ENCODE measurements around the gene PLPP1.
"Not testable (repeated sequence)": the region's sequence is repeated elsewhere in the genome, so short reads cannot be mapped to it uniquely, and the experiment has no call there.

Gene PLPP1

DNA sequence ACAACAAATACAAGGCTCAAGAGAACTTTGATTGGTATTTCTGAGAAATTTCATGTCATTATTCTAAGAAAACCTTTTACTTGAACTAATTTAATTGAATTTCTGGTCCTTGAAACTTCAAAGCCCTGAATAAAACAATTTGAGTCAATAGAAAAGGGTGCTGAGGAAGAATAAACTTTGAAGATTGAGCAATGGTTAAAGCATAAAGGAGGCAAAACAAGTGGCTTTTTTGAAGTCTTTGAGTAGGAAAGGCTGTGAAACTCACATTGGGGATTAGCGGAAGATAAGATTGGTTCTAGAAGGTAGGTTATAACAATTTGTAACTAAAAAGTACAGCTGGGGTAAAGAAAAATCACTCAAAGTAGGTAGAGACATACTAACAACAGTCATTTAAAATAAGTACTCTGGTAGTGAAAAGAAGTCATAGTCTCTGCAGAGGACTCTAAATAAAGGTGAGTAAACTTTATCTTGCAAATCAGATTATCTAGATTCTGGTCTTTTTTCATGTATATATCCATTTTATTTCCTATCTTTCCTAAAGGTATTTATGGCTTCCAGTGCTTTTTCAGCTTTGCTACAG is 6.4 kb upstream of the PLPP1 start:
- FAIRE-seq: no peak

DNA sequence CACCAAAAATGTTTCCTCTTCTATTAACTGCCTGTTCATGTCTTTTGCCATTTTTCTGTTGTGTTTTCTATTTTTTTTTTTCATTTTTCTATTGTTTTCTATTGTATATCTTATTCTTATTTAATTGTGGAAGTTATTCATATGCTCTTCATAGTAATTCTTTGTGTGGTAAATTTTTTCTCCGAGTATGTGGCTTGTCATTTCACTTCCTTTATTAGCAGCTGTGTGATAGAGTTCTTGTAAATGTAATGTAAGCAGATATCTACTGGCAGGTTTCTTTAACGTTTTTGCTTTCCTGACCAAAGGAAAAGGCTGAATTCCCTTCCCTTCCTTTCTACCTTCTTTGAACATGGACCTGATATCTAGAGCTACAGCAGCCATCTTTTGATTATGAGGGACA is 5.8 kb upstream of the PLPP1 start:
- FAIRE-seq: no peak

DNA sequence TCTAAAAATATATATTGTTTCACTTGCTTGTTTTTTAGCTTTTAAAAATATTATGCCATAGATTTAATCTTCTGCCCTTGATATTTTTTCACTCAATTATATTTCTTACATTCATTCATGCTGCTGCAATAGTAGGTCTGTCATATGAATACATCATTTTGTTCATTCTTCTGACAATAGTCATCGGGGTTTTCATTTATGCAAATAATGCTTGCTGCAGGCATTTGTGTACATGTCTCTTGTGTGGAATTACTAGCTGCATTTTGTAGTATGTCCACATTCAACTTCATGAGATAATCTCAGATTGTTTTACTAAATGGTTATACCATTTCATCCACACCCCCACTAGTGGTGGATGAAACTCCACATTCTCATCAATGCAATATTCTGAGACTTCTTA is 5.3 kb upstream of the PLPP1 start:
- FAIRE-seq: no peak

DNA sequence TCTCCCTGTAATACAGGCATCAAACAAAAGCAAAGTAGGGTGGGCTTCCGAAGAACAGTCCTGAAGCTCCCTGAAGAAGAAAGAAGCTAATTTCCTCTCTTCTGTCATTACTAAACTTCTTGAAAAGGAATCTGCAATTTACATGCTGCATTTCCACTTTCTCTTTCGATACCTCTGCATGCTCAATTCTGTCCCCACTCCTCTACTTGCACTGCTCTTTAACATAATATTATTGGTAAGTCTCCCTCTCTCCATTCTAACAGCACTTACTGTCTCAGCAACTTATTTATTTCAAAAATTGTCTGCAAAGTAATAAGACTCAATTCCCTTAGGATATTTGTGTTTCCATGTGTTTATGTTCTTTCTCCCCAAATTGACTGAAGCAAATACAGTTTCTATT is 3.9 kb upstream of the PLPP1 start:
- no peak for FAIRE-seq

DNA sequence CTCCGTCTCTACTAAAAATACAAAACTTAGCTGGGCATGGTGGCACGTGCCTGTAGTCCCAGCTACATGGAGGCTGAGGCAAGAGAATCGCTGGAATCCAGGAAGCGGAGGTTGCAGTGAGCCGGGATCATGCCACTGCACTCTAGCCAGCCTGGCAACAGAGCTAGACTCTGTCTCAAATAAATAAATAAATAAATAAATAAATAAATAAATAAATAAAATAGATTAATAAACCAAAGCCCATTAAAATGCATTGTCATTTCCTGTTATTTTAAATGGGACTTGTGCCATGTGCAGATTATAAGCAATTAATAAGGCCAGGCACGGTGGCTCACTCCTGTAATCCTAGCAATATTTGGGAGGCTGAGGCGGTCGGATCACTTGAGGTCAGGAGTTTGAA is 2.6 kb upstream of the PLPP1 start:
- FAIRE-seq: not testable (repeated sequence)

DNA sequence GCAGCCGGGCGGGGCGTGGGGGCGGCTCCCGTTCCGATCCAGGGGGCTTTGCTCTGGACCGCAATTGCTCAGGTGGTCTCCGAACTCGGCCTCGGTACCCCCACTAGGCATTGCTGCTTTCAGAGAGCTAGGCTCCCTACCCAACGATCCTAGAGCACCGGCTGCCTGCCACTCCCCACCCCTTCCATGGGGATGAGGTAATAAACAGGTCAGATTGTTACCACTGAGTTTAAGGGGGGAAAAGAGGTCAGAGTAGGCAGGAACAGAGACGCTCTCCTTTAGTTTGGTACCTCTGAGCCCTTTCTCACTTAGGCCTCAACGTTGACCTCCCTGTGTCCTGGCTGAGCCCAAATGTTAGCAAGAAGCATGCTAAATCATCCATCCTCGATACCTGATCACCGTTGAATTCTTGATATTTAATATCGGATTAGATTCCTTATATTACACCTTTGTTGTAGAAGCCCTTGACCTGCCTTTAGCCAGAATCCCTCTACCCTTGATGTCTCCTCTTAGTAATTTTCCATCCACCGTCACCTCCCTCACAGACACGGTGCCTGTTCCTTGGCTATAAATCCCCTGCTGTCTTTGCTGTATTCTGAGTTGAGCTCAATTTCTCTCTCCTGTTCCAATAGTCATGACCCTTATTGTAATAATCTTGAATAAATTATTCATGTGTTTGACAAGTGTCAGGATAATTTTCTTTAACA is 588 bp upstream of the PLPP1 start:
- FAIRE-seq: no peak

DNA sequence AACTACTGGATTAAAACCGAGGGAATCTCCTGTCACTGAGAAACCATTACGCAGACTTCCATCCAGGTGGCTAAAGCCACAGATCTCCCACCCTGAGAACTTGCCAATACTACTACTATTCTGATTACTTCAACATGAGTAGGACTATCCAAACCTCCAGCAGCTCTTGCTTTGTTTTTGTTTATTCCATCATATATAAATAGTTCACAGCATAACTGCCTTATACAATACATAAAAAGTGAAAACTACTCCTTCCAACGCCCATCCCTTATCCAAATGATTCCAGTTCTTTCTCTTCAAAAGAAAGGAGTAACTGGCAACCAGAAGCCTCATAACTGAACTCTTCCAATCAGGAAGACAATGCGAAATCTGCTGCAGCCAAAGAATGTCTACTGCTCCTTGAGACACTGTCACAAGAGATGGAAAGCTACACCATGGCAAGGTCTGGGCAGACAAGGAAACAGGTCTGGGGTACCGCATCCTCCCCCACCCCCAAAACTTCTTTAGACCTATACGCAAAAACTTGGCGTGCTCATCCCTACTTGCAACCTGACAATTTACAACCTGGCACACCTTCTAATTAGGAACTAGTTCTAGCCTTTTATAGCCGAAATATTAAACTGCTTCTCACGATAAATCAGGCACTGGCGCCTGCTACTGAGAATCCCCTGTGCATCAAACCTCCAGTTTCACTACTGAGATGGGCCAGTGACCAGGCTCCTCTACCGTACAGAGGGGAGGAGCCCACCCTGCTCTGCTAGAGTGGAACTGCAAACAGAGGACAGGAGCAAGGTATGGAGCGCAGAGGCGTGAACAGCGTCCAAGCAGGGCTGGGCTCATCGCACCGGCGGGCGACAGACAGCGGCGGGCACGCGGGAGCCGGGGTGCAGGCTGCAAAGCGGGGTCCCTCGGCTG is 986 bp downstream of the PLPP1 start:
- no peak for FAIRE-seq

DNA sequence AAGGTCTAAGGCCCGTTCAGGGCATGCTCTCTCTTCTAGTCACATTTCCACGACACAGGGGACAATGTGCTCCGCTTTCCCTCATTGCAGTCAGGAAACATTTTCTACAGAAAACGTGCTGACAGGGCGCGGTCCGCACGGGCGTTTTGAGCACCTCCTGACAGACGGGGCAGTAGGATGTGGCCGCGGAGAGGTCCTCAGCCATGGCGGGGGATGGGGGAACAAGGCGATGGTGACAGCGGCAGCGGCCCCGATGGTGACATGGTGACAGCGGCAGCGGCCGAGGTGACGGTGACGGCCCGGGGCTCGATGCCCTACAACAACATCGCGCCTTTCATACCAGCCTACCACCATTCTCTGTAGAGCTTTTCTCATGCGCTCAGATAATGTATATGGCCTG is 4.1 kb downstream of the PLPP1 start:
- FAIRE-seq: no peak

DNA sequence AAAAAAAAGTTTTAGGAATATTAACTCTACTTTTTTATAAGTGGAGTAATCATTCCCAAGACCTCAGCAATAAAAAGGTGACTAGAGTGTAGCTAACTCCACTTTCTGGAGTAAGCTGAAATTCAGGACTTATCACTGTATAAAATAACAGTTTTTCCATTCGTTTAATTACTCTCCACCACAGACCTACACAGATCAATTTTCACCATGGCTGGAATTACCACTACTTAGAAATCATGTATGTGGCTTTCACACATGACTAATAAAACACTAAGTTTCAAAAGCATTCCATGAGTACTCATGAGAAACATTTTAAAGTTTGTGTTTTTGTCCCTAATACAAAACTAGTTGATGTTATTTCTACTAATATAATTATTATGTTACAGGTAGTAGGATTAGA is 9.9 kb downstream of the PLPP1 start:
- FAIRE-seq: no peak

DNA sequence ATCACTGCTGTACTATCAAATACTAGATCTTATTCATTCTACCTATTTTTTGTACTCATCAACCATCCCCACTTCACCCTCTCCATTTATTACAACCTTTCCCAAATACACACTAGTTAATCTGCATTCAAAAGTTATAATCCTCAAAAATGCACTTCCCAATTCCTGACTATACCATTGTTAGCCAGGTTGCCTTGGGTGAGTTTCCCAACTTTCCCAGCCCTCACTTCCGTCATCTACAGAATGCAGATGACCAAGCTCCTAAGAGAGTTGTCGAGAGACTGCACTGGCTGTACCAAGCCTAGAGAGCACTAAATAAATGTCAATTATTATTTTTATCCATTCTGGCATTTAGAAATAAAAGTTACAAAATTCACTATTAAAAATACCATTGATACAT is 11.5 kb downstream of the PLPP1 start:
- no peak for FAIRE-seq

DNA sequence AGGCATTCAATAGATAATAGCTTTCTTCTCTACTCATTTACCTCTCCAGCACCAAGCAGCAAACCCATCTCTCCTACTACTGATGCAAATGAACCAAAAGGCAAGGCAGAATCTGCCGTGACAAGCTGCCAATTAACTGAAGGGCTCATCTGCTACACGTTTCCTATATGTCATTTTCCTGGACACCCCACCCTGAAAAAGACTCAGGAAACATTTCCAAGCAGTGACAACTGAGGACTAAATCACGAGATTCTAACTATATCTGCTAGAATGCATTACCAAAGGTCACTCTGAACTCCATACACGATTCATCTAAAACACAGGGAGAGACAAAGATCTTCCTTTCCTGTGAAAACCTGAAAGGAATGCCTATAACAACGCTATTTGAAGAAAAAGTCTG is 12.9 kb downstream of the PLPP1 start:
- FAIRE-seq: no peak

DNA sequence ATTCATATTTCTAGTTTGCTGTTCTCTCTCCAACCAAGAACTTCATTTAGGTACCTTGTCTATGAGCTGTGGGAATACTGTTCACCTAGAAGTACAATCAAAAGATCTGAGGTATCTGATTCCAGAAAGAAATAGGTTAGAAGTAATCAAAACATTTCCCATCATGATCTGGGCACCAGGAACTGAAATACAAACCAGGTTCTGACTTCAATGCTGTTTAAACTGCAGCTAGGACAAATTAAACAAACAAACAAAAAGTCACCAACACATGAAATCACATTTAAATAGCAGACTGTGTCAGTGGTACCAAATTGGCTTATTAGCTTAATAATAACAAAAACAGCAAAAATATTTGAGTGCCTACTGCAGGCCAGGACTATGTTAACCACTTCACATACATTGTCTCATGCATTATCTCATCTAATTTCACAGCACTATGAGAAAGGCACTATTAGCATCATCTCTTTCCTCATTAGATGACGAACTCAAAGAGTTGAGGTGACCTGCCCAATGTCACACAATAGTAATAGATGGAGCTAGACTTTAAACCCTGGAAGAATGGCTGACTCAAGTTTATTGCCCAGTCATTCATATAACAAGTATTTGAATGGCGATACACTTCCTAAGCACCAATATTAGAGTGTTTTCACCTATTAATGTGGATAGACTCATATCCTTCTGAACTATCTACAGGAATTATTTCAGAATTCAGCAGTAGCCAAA is 14.5 kb downstream of the PLPP1 start:
- FAIRE-seq: no peak

DNA sequence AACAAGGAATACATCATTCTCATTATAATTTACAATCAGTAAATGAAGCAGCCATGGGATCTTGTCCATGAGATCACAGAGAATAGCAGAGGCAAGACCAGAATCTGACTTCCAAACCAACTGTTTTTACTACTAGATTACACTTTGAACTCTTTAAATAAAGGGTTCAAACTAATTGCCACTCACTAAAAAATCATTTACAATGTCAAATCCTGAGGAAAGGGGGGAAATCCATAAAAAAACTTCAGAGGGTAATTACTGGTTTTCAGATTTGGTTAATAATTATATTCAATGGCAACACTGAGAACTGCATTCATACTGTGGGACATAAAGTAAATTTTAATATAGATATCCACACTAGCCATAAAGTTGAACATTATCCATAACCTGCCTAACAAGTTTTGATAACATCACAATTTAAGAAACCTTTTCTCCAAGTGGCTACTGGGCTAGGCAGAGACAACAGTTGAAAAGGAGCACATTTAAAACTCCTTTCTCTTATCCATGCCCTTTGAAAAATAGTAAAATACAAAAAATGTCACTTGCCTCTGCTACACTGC is 15.9 kb downstream of the PLPP1 start:
- FAIRE-seq: no peak

DNA sequence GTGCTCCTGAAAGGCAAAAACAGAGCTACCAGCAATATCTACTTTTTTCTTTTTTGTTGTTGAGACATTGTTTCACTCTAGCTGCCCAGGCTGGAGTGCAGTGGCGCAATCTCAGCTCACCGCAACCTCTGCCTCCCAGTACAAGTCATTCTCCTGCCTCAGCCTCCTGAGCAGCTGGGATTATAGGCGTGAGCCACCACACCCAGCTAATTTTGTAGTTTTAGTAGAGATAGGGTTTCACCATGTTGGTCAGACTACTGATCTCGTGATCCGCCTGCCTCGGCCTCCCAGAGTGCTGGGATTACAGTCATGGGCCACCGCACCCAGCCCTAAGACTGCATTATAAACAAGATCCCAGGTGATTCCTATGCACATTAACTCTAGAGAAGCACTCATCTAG is 17.0 kb downstream of the PLPP1 start:
- no peak for FAIRE-seq

DNA sequence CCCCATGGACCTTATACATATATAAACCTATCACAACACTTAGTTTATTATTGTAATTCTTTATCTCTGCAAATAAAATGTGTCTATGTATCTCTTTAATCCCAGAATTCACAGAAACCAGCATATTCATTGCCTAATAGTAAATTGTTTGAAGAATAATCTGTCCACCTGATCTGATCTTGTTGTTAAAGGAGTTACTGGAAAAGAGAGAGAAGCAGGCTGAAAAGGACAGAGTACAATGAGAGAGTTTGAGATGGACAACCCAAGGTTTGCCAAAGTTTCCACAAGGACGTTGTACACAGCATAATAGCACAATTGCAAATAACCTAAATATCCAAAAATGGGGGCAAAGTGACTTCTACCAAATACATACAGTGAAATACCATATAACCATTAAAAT is 23.8 kb downstream of the PLPP1 start:
- FAIRE-seq: no peak

DNA sequence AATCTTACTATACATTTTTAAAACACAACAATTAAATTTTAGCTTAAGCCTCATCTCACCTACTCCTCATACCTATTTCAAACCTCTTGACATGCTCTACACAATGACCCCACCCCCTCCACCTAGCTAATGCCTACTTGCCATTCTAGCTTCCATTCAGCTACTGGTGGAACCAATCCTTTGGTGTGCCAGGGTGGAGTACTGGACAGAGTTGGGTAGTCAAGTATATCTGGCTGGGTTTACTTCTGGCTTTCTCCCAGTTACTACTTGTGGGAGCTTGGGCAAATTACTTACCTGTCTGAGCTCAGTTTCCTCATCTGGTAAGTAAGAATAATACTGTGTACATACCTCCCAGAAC is 24.3 kb downstream of the PLPP1 start:
- FAIRE-seq: no peak

DNA sequence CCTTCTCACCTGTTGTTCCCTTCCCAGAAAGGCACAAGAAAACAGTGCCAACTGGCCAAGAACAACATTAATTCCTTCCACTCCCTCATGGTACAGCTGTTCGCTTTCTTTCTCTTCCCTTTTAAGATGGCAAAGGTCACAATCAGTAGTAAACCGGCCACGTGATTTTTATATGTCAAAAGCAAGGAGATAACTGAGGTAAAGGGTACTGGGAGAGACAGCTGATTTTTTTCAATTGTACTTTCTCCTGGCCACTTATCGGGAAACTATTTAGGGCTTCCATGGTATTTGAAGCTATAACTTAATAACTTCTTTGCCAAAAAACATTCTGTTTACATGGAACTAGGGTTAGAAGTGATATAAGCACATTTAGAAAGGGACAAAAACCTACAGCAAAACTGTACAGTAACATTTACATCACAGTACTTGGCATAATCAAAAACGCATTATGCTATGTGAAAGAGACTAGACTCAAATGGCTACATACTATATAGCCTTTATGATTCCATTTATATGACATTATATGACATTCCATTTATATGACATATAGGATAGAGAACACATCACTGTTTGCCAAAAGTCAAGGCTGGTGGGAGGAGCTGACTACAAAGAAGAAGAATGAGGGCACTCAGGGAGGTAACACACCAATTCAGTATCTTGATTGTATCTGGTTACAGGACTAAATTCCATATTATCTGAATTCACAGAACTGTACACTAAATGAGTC is 24.8 kb downstream of the PLPP1 start:
- no peak for FAIRE-seq

DNA sequence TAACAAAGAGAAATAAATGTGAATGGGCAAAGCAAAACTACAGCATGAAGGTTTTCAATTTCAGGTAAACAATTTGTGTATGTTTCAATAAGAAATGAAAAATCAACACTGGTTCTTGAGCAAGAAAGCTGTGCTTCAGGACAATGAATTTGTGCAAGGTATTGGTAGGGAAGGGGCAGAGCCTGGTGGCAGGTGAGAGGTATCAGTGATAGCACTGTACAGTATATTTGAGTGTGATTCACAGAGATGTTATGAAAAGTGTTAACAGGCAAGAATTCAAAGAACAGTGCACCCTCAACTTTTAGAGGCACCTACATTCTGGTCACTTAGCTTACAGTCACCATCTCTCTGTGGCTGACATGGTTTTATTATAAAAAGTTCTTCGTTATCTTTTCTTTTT is 25.7 kb downstream of the PLPP1 start:
- FAIRE-seq: no peak

DNA sequence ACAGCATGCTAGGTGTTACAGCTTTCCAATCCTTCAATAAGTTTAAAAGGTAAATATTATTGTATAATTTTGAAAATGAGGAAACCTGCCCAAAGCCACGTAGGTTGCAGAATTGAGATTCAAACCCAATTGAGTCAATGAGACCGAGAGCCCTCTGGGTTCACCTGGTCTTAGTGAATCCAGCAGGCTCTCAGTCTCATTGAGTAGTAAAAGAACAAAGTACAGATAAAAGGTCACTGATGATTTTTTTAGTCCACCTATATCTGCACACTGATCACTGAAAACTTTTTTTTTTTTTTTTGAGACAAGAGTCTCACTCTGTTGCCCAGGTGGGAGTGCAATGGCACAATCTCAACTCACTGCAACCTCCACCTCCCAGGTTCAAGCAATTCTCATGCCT is 27.2 kb downstream of the PLPP1 start:
- no peak for FAIRE-seq

DNA sequence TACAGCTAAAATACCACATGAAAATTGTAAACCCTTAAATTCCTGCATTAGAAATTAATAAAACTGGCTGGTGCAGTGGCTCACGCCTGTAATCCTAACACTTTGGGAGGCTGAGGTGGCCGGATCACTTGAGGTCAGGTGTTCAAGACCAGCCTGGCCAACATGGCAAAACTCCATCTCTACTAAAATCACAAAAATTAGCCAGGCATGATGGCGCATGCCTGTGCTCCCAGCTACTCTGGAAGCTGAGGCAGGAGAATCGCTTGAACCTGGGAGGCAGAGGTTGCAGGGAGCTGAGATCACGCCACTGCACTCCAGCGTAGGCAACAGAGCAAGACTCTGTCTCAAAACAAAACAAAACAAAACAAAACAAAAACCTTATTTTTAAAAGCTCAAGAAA is 29.1 kb downstream of the PLPP1 start:
- not testable (repeated sequence) for FAIRE-seq

DNA sequence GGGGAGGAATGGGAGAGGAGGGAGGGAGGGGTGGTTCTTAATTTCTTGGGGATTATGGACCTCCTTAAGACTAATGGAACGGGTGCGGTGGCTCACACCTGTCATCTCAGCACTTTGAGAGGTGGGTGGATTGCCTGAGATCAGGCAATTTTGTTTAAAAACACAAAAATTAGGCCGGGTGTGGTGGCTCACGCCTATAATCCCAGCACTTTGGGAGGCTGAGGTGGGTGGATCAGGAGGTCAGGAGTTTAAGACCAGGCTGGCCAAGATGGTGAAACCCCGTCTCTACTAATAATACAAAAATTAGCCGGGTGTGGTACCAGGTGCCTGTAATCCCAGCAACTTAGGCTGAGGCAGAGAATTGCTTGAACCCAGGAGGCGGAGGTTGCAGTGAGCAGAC is 30.8 kb downstream of the PLPP1 start:
- not testable (repeated sequence) for FAIRE-seq

DNA sequence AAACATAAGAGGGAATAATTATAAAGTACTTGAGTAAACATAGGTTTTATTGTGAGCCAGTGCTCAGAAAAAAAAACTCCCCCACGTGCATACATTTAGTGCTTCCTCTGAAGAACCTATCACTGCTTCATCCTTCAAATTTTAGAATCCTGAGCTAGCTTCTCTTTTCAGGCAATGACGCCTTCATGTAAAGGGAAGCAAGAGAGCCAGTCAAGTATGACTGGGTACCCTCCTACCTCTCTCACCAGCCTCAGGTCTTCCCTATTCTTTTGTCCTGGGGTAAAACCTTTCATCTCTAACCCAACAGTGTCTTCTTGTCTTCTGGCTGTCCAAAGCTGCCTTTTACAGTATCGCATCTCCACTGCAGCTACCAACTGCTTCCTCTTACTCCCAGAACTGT is 32.0 kb downstream of the PLPP1 start:
- no peak for FAIRE-seq

Measured in islet of Langerhans (tissue), 1 donor.